ENCODE data around the gene FAM83D.
"Not testable (repeated sequence)": the region's sequence is repeated elsewhere in the genome, so short reads cannot be mapped to it uniquely, and the experiment has no call there.

The FAM83D gene

GRCh38 chr20:38931984-38932383 lies 5.8 kb downstream of the FAM83D start:
- in situ Hi-C loops (cut with MboI; ENCODE audit: low sequenced_read_pairs) = no loop called here

- in situ Hi-C loops (cut with MboI; ENCODE audit: low sequenced_read_pairs) = no loop called here
These were observed 6.4 kb downstream of the FAM83D start for GRCh38 chr20:38932457-38933120.

- in situ Hi-C loops (cut with MboI; ENCODE audit: low sequenced_read_pairs) = no loop called here
These were observed 8.3 kb downstream of the FAM83D start for GRCh38 chr20:38934530-38934929.

- in situ Hi-C loops (cut with MboI; ENCODE audit: low sequenced_read_pairs) = no loop called here
These were observed 9.1 kb downstream of the FAM83D start for GRCh38 chr20:38935285-38935684.

GRCh38 chr20:38935967-38936407 lies 9.8 kb downstream of the FAM83D start:
- in situ Hi-C loops (cut with MboI; ENCODE audit: low sequenced_read_pairs) = no loop called here

- in situ Hi-C loops (cut with MboI; ENCODE audit: low sequenced_read_pairs) = no loop called here
These were observed 10.8 kb downstream of the FAM83D start for GRCh38 chr20:38937000-38937399.

- in situ Hi-C loops (cut with MboI; ENCODE audit: low sequenced_read_pairs) = no loop called here
These were observed 11.8 kb downstream of the FAM83D start for GRCh38 chr20:38937978-38938473.

- in situ Hi-C loops (cut with MboI; ENCODE audit: low sequenced_read_pairs) = no loop called here
These were observed 13.5 kb downstream of the FAM83D start for GRCh38 chr20:38939686-38940085.

- in situ Hi-C loops (cut with MboI; ENCODE audit: low sequenced_read_pairs) = no loop called here
These were observed 14.4 kb downstream of the FAM83D start for GRCh38 chr20:38940644-38941043.

GRCh38 chr20:38941726-38942389 lies 15.6 kb downstream of the FAM83D start:
- in situ Hi-C loops (cut with MboI; ENCODE audit: low sequenced_read_pairs) = no loop called here

- in situ Hi-C loops (cut with MboI; ENCODE audit: low sequenced_read_pairs) = no loop called here
These were observed 18.8 kb downstream of the FAM83D start for GRCh38 chr20:38945012-38945411.

- in situ Hi-C loops (cut with MboI; ENCODE audit: low sequenced_read_pairs) = no loop called here
These were observed 20.6 kb downstream of the FAM83D start for GRCh38 chr20:38946836-38947235.

GRCh38 chr20:38947931-38948362 lies 21.7 kb downstream of the FAM83D start:
- in situ Hi-C loops (cut with MboI; ENCODE audit: low sequenced_read_pairs) = no loop called here

GRCh38 chr20:38950254-38950653 lies 24.0 kb downstream of the FAM83D start:
- in situ Hi-C loops (cut with MboI; ENCODE audit: low sequenced_read_pairs) = no loop called here

- in situ Hi-C loops (cut with MboI; ENCODE audit: low sequenced_read_pairs) = no loop called here
These were observed 25.4 kb downstream of the FAM83D start for GRCh38 chr20:38951611-38952010.

GRCh38 chr20:38952153-38952552 lies 25.9 kb downstream of the FAM83D start:
- in situ Hi-C loops (cut with MboI; ENCODE audit: low sequenced_read_pairs) = no loop called here

- in situ Hi-C loops (cut with MboI; ENCODE audit: low sequenced_read_pairs) = no loop called here
These were observed 27.6 kb downstream of the FAM83D start for GRCh38 chr20:38953630-38954340.

GRCh38 chr20:38957235-38957876 lies 31.1 kb downstream of the FAM83D start:
- in situ Hi-C loops (cut with MboI; ENCODE audit: low sequenced_read_pairs) = no loop called here

GRCh38 chr20:38957915-38958485 lies 31.8 kb downstream of the FAM83D start:
- in situ Hi-C loops (cut with MboI; ENCODE audit: low sequenced_read_pairs) = no loop called here

GRCh38 chr20:38960187-38960687 lies 34.0 kb downstream of the FAM83D start:
- in situ Hi-C loops (cut with MboI; ENCODE audit: low sequenced_read_pairs) = not testable (repeated sequence)
